Activated naive CD8-positive, alpha-beta T cell (primary cell): ENCODE measurements around the gene RTEL1.

ENCODE experiments used
- H3K27ac Mint-ChIP-seq: one replicate; pipeline ENCODE4 v1.8.0; 2021; ENCODE audit warnings: mixed read lengths
- H3K27me3 Mint-ChIP-seq: one replicate; pipeline ENCODE4 v1.8.0; 2021; ENCODE audit warnings: mixed read lengths
- H3K36me3 Mint-ChIP-seq: one replicate; pipeline ENCODE4 v1.8.0; 2021; ENCODE audit warnings: mixed read lengths
- H3K4me1 Mint-ChIP-seq: one replicate; pipeline ENCODE4 v1.8.0; 2021; ENCODE audit warnings: low read depth, mixed read lengths
- H3K4me3 Mint-ChIP-seq: one replicate; pipeline ENCODE4 v1.8.0; 2021; ENCODE audit warnings: mild to moderate bottlenecking, mixed read lengths
- H3K9me3 Mint-ChIP-seq: one replicate; pipeline ENCODE4 v1.8.0; 2021; ENCODE audit warnings: low read depth, mixed read lengths

Gene RTEL1

DNA sequence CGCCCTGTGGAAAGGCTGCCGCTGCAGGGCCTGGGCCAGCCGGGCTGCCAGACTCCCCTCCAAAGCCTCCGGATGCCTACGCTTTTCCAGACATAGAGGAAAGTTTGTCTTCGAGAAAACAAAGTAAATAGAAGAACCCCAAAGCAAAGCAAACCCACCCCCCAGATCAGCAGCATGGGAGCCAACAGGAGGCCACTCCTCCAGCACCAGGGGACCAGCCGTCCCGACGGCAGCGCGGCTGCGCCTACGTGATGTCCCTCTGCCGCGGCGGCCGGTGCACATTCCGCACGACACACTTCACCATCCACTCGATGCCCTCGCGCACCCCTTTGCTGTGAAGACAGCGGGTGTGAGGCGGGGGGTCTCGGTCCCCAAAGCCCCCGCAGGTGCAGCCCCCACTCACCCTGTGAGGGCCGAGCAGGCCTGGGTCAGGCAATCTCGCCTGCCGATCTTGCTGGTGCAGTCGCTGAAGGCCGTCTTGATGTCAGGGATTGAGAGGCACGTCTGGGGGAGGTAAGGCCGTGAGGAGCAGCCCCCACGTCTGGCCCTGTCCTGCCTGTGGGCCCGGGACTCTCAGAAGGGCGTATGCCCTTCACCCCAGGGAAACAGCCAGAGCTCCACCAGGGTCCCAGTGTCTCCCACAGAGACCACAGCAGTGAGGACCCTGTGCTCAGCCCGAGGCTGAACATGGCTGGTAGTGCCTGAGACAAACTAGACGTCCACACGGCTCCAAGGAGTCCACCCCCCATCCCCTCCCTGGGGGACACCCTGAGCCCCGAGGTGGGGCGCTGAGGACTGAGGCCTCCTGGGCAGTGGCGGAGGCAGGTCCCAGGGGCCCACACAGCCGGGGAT is 42.3 kb downstream of the RTEL1 start:
- no peaks in the 10 kb centered on the region for H3K9me3 Mint-ChIP-seq
- H3K36me3 Mint-ChIP-seq = peaks cover 2% of the 10 kb centered on the region
- H3K4me1 Mint-ChIP-seq = peaks cover 18% of the 10 kb centered on the region
- no peaks in the 10 kb centered on the region for H3K27me3 Mint-ChIP-seq
- no peak overlapping the region for H3K27ac Mint-ChIP-seq
- H3K4me3 Mint-ChIP-seq = no peak overlapping the region

DNA sequence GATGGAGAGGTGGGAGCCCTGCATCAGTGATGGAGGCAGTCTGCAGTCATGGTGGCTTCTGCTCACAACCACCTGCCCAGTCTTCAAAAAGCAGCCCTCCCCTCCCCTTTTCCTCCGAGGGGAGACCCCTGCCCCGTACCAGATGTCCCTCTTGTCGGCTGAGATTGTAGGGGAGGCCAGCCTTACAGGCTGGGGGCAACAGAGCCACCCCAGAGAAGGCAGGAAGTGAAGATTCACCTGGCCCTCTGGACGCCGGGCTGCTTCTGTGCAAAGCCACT is 42.9 kb downstream of the RTEL1 start:
- Mint-ChIP-seq H3K27ac (no peak overlapping the region), H3K4me3 (no peak overlapping the region), H3K4me1 (peaks cover 16% of the 10 kb centered on the region)

DNA sequence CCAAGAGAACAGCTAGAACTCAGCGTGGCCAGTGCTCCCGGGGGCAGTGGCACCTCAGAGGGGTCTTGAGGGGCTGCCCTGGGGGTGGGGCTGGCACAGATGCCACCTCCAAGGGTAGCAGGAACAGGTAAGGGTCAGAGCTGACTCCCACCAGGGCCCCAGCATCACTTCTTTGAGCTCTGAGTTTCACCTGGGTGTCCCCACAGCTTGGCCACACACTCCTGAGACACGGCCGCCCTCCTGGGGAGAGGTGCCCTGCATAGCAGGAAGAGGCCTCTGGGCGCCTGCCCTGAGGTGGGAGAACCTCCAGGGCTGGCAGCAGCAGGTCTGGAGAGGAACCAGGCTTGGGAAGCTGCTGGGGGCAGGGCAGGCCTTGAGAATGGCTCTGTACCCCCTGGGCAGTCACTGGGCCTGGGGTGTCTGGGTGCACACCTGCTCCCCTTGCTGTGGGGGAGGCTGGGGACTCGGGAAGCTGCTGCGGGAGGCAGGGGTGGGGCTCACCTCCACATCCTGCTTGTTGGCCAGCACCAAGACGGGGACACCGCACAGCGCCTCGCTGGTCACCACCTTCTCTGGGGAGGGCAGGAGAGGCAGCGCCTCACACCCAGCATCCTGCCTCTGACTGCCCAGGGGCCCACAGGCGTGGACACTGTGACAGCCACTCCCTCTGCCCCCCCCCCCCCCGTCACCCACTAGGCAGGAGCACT is 43.4 kb downstream of the RTEL1 start:
- Mint-ChIP-seq H3K9me3 (no peaks in the 10 kb centered on the region), H3K4me3 (no peak overlapping the region), H3K4me1 (peaks cover 16% of the 10 kb centered on the region), H3K36me3 (peaks cover 2% of the 10 kb centered on the region), H3K27me3 (no peaks in the 10 kb centered on the region), H3K27ac (no peak overlapping the region)

More for the DNA sequence above, 42.9 kb downstream of the RTEL1 start:
- H3K9me3 Mint-ChIP-seq = no peaks in the 10 kb centered on the region
- no peaks in the 10 kb centered on the region for H3K27me3 Mint-ChIP-seq
- peaks cover 2% of the 10 kb centered on the region for H3K36me3 Mint-ChIP-seq

DNA sequence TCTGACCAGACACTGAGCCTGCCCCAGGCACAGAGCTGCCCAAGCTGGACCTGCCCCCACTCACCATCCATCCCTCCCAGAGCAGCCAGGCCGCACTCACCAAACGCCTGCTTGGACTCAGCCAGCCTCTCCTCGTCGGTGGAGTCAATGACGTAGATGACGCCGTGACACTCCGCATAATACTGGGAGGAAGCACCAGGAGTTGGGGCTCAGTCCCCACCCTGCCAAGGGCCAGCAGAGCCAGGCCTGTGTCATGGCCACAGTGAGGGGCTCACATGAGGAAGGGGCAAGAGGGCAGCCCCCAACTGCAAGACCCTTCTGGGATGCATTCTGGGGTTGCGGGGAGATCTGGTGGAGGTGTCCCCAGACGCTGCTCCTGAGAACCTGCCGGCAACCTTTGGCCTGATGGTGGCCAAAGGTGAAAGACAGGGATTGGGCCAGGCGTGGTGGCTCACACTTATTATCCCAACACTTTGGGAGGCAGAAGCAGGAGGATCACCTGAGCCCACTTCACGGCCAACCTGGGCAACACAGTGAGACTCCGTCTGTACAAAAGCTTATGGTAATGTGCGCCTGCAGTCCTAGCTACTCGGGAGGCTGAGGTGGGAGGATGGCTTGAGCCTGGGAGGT is 44.0 kb downstream of the RTEL1 start:
- Mint-ChIP-seq H3K27me3 (no peaks in the 10 kb centered on the region), H3K36me3 (peaks cover 5% of the 10 kb centered on the region), H3K27ac (no peak overlapping the region), H3K9me3 (no peaks in the 10 kb centered on the region), H3K4me3 (no peak overlapping the region), H3K4me1 (peaks cover 20% of the 10 kb centered on the region)

DNA sequence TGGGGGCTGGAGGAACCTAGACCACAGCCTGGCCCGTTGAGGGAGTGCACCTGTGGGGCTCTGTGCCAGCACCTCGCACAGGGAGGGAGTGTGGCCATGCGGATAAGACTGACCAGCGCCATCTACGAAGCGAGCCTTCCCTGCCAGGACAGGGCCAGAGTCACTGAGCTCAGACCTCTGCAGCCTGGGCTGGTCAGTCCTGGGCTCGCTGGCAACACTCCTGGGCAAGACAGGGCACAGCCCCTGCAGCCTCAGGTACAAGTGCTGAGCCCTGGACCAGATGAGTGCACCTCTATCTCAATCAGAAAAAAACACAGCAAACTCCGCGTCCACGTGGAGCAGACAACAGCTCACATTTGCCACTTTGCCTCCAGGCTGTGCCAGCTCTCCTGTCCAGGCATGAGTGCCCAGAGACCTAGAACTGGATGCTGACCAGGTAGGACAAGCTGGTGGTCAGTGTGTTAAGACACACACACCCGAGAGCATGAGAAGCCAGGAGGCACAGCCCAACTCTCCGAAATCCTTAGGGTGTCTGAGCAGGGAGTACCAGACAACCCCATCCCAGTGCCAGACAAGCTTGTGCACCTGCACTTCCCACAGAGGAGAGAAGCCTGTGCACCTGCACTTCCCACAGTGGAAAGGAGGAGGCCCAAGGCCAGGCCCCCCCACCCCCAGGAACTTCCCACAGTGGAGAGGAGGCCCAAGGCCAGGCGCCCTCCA is 44.8 kb downstream of the RTEL1 start:
- Mint-ChIP-seq H3K36me3 (peaks cover 5% of the 10 kb centered on the region), H3K27me3 (no peaks in the 10 kb centered on the region), H3K27ac (peak overlapping the region; percentile 22), H3K4me3 (no peak overlapping the region), H3K4me1 (peaks cover 15% of the 10 kb centered on the region), H3K9me3 (no peaks in the 10 kb centered on the region)

DNA sequence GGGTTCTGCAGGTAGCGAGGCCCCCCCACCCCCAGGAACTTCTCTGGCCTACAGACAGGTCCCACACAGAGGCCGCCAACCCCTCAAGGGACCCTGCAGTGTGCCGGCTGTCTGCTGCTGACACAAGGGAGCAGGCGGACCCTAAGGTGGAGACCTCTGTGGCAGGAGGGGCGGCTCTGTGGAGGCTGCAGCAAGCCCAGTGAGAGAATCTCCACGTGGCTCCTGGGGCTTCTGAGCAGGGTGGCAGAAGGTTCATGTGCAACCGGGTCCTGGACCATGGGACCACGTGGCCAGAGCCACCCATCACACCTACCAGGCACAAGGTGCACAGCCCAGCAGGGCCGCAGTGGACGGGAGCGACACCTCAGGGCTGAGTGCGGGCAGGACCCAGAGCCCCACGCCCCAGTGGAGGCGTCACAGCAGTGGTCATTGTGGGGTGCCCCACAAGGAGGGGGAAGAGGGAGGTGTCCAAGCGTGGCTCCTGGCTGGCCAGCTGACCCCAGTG is 45.4 kb downstream of the RTEL1 start:
- no peaks in the 10 kb centered on the region for H3K9me3 Mint-ChIP-seq
- H3K4me3 Mint-ChIP-seq = no peak overlapping the region
- no peaks in the 10 kb centered on the region for H3K27me3 Mint-ChIP-seq
- H3K4me1 Mint-ChIP-seq = peaks cover 16% of the 10 kb centered on the region
- H3K36me3 Mint-ChIP-seq = peaks cover 5% of the 10 kb centered on the region
- no peak overlapping the region for H3K27ac Mint-ChIP-seq

DNA sequence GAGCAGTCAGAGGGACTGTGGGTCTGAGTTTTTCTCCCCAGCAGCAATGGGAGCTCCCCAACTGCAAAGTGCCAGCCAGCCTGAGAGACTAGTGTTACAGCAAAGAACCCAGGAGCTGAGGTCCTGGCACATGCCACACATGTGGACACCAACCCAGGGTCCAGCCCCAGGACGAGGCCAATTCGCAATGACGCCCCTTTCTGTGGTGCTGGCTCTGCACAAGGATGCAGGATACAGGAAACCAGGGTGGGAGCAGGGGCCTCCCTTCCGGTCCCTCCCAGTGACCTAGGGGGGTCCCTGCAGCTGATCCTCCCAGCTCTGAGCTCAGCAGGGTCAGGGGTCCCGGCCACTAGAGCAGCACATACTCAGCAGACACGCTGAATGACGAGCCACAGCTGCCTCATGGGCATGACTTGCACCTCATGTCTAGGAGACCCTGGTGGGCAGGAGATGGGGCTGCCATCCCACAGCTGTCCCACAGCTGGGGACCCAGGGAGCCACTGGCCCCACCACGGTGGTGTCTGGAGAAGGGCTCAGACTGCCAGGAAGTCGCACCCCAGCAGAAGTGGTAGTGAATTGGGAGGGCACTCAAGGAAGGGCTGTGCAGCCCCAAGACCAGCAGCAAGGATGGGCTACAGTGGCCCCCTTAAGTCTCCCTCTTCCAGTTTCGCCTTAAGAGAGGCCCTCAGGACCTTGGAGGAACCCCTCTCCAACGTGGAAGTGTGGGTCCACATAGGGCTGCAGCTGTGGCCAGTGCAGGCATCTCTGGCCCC is 46.0 kb downstream of the RTEL1 start:
- H3K36me3 Mint-ChIP-seq = peaks cover 5% of the 10 kb centered on the region
- H3K27ac Mint-ChIP-seq = no peak overlapping the region
- no peaks in the 10 kb centered on the region for H3K27me3 Mint-ChIP-seq
- no peak overlapping the region for H3K4me3 Mint-ChIP-seq
- peaks cover 21% of the 10 kb centered on the region for H3K4me1 Mint-ChIP-seq
- H3K9me3 Mint-ChIP-seq = no peaks in the 10 kb centered on the region

DNA sequence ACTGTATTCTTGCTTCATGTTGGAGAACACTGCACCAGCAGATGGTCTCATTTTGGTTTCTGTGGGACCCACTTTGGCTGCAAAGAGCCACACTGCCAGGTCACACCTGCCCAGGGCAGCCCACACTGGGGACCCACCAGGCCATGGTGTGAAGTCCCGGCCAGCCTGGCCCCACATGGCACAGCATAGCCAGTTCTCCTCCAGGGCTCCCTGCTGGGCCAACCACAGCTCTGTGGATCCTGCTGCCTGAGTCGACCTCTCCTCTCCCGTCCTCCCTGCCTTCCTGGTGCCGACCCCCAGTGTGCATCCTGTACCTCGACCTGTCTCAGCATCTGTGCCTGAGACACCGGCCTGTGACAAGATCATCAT is 46.6 kb downstream of the RTEL1 start:
- peaks cover 5% of the 10 kb centered on the region for H3K36me3 Mint-ChIP-seq
- peaks cover 22% of the 10 kb centered on the region for H3K4me1 Mint-ChIP-seq
- H3K27me3 Mint-ChIP-seq = no peaks in the 10 kb centered on the region
- peak overlapping the region; percentile 58 for H3K27ac Mint-ChIP-seq
- H3K4me3 Mint-ChIP-seq = no peak overlapping the region
- no peaks in the 10 kb centered on the region for H3K9me3 Mint-ChIP-seq

DNA sequence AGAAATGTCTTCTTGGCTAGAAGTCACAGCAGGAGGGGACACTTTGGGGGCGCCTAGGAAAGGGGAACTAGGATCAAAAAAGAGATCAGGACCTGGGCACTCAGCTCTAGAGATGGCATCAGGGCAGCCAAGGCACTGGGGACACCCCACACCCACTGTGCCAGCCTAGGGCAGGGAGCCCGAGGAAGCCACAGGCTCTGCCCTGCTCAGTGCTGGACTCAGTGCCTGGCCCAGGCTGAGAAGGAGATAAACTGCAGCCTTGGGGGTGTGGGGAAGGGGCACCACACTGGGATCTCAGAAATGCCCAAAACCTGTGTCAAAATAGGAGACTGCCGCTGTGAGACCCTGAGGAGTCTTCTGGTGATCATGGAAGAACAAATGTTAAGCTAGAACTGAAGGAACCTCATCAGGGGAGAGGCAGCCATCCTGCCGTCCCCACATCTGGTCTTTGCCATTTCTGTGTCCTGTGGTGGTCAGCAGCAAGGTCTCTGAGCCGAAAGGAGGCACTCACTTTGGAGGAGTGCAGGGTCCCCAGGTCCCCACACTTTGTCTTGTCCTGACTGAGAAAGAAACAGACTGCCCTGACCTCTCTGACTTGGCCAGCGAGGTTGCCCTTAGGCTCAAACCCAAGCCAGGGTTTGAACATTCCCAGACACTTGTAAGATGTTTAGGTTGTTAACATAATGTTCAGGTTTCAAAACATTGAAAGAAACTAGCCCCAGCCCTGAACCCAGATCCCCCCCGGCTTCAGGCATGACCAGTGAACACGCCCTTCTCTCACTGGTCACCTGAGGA is 47.3 kb downstream of the RTEL1 start:
- Mint-ChIP-seq H3K4me3 (peak overlapping the region; percentile 38), H3K27ac (peak overlapping the region; percentile 86), H3K27me3 (no peaks in the 10 kb centered on the region)

DNA sequence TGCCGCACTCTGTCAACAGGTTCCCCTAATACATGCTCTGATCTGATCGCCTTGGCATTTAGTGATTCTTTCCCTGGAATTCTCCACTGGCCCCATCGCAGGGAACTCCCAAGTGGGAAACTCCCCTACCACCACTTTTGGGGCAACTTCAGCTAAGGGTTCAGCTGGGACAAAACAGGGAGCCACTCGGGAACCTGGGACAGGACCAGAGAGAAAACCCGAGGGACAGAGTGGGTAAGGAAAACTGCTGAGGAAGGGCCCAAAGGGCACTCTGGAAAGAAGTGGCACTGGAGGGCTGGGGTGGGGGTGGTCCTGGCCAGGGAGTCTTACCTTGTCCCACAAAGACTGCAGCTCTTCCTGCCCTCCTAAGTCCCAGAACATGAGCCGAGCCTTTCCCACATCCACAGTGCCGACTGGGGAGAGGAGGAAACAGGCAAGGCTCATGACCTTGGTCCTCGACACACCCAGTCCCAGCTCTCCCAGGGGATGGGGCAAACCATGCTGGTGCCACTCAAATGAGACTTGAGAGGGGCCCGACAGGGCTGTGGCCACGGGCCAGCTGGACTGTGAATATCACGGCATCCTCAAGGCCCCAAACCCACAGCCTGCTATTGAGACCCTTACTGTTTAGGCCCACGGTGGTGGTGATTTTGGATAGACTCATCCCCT is 48.0 kb downstream of the RTEL1 start:
- no peaks in the 10 kb centered on the region for H3K9me3 Mint-ChIP-seq
- peaks cover 34% of the 10 kb centered on the region for H3K4me1 Mint-ChIP-seq
- H3K36me3 Mint-ChIP-seq = peaks cover 8% of the 10 kb centered on the region

More for the DNA sequence above, 47.3 kb downstream of the RTEL1 start:
- Mint-ChIP-seq H3K36me3 (peaks cover 6% of the 10 kb centered on the region), H3K4me1 (peaks cover 26% of the 10 kb centered on the region), H3K9me3 (no peaks in the 10 kb centered on the region)

DNA sequence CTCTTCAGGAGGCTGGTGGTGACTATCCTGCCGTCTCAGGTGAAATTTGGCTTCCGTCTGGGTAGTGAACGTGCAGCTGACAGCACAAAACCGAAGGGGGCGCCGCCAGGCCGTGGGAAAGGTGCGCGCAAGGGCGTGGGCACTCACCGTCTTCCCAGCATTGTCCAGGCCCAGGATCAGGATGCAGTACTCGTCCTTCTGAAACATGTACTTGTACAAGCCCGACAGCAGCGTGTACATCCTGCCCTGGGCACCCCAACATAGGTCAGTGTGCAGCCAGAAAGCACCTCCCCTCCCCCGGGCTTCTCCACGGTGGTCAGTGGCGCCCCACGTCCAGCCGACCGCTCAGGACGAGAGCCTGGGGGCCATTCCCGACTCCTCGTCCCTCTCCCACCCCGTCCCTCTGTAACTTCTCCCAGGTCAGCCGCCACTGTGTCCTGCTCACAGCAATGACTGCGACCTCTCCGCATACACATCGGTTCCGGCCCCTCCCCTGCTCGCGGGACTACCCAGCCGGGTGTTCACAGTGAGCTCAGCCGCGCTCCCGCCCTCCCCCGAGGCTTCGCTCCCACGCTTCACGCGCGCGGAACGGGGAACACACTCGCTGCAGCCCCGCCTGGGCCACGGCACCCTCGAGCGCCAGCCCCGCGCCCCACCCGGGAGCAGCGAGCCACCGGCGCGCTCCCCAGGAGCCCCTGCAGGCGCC is 48.9 kb downstream of the RTEL1 start:
- no peaks in the 10 kb centered on the region for H3K27me3 Mint-ChIP-seq
- peak overlapping the region; percentile 86 for H3K27ac Mint-ChIP-seq
- H3K4me3 Mint-ChIP-seq = peak overlapping the region; percentile 95
- H3K9me3 Mint-ChIP-seq = no peaks in the 10 kb centered on the region
- peaks cover 37% of the 10 kb centered on the region for H3K4me1 Mint-ChIP-seq
- peaks cover 11% of the 10 kb centered on the region for H3K36me3 Mint-ChIP-seq

More for the DNA sequence above, 48.0 kb downstream of the RTEL1 start:
- Mint-ChIP-seq H3K4me3 (peak overlapping the region; percentile 95), H3K27me3 (no peaks in the 10 kb centered on the region), H3K27ac (peak overlapping the region; percentile 86)

DNA sequence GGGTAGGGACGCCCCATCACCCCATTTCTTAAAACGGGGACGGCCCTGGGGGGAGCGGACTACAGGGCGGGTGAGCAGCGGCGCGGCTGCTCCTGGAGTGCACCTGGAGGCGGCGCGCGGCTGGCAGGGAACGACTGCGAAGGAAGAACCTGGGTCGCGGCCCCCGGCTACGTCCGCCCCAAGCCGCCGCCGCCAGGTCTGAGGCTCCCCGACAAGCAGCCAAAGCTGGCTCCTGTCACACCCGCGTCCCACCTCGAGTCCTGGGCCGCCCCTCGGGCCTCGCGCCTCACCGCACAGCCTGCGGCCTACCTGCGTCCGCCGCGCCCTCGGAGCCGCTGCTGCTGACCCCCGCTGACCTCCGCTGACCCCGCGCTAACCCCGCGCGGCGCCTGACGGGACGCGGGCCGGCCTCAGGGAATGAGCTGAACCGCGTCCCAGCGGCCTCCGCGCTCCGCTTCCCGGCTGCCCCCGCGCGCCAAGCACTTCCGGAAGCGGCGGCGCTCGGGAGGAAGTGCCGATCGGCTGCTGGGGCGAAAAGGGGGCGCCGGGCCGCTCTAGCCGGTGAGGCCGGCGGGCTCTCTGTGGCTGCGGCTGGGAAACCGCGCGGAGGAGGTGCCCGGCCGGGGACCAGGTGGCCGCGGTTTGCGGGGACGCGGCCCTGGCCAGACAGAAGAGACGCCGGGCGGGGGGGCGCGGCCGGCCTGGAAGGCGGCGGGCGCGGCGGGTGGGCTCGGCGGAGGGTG is 49.6 kb downstream of the RTEL1 start, which contains the start of the genes ARFRP1 and ZGPAT:
Gene ARFRP1 (minus strand): TSS at position 419 of the 743 bp plus-strand sequence. CDS start 885 bp downstream, outside the sequence.
Gene ZGPAT (plus strand): TSS at position 482 of the 743 bp plus-strand sequence. CDS start 542 bp downstream, outside the sequence.
- Mint-ChIP-seq H3K9me3 (no peaks in the 10 kb centered on the region), H3K4me3 (peak within 1 kb of the TSS; percentile 95), H3K27ac (peak within 1 kb of the TSS; percentile 86), H3K4me1 (peaks cover 42% of the 10 kb centered on the region), H3K27me3 (no peaks in the 10 kb centered on the region), H3K36me3 (peaks cover 15% of the 10 kb centered on the region)
